GM21526 (cell line): ENCODE data around the gene SQSTM1.
"Not testable (repeated sequence)": the region's sequence is repeated elsewhere in the genome, so short reads cannot be mapped to it uniquely, and the experiment has no call there.

Experiments used
- ATAC-seq: cut with Tn5 transposase; IDR thresholded peaks from one replicate; pipeline ENCODE4 v1.9.1; 2021; ENCODE audit warnings: moderate library complexity; ENCODE audit not compliant: unreplicated experiment, low FRiP score

Gene SQSTM1

GRCh38 chr5:179870403-179870903 is 49.7 kb downstream of the SQSTM1 start:
- no peak for ATAC-seq

DNA sequence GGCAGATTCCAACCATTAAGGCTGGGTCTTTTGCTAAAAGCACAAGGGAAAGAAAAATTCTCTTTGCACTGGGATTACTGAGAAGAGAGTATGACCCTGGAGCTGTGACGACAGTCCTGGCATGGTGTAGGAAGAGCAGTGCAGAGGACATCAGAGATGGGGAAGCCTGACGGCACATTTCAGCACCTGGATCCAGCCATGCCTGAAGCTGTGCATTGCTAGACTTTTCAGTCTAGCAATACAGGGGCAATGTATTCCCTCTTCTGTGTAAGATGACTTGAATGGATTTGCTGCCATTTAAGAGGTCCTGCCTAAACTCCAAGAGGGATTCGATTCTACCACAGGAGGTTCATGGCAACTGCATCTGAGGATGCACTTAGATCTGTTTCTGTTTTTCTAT is 50.2 kb downstream of the SQSTM1 start:
- ATAC-seq, result no peak

GRCh38 chr5:179871533-179871932 is 50.8 kb downstream of the SQSTM1 start:
- ATAC-seq, result not testable (repeated sequence)

- ATAC-seq, result no peak
These were observed 51.5 kb downstream of the SQSTM1 start for GRCh38 chr5:179872055-179872827.

DNA sequence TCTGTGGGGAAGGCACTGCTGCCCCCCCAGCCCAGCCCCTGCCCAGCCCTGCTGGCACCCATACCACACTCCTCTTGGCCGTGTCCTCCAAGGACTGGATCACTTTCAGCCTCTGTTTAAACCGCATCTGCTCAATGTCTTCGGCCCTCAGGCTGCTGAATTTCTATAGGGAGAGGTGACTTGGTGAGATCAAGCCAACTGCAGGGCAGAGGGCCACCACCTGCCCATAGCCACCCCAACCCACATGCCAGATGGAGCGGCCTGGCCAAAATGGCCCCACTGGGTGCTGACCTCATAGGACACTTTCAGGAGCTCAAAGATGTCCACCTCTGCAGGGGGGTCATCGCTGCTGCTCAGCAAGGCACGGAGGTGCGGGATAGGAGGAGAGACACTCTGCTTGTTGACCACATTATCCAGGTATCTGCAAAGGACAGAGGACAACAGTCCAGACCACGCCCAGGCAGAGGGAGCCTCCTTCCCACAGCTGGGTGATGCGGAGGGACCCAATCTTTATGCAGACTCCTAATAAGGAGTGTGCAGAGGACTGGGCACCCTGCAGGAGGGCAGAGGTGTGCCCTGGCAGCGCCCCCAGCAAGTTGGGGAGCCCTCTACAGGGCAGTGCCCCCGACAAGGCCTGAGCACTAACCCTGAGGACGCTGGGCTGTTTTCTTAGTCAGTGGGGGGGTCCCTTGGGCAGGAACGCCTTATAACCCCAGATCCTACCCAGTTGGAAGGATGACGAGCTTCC is 52.3 kb downstream of the SQSTM1 start:
- no peak for ATAC-seq

DNA sequence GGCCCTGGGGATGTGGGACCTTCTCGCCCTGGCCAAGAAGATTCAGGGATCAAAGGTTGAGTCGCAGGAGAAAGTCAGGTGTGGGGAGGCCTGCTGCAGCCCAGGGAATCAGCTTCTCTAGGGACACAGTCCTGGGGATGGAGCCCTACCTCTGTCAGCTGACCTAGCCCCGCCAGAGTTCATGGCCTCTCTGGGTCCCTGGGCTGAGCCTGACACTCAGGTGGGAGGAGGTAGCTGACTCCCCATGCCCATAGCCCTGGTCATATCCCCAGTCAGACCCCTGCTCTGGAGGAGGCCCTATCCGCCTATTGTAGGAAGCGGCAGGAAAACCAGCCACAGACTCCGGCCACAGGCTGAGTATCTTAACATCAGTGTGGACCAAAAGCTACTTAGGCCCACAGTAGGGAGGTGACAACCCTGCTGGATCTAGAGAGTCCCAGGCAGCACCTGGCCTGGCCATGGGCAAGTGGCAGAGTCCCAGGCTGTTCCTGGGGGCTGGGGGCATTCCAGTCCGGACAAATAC is 52.9 kb downstream of the SQSTM1 start:
- ATAC-seq, result no peak

- no peak for ATAC-seq
These were observed 53.4 kb downstream of the SQSTM1 start for GRCh38 chr5:179874136-179874535.

- ATAC-seq, result no peak
These were observed 54.0 kb downstream of the SQSTM1 start for GRCh38 chr5:179874536-179875292.

DNA sequence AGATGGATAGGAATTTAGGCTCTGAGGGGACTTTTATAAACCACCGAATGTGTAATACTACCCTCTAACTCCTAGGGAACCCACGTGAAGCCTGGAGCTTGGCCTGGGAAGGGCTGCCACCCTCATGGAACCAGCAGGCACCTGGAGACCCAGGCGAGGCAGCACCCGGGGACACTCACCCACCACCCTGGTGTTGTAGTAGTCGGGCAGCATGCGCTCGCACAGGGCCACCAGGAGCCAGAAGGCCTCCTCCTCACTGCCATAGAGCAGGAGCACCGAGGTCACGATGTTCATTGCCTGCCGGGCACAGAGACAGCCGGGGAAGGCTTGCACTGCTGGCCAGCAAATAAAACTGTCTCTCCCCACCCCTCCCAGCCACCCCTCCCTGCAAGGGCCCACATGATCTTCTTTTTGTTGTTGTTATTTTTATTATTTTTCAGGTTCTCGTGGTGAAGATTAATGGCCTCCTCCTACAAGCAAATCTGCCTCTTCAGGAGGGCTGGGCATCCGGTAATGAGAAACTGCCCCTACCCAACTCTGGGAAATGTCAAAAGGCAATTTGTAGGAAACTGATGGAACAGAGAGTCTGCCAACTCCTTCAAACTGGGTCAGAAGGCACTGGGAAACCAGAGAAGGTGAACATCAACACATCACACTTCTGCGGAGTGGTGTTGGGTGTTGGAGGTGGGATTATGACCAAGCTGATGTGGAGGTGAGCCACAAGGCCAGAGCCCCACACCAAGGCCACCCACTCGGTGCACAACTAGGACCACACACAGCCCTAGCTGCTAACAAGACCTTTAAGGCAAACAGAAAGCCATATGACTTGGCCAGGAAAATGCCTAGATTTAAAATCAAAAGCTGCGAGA is 55.3 kb downstream of the SQSTM1 start:
- no peak for ATAC-seq

DNA sequence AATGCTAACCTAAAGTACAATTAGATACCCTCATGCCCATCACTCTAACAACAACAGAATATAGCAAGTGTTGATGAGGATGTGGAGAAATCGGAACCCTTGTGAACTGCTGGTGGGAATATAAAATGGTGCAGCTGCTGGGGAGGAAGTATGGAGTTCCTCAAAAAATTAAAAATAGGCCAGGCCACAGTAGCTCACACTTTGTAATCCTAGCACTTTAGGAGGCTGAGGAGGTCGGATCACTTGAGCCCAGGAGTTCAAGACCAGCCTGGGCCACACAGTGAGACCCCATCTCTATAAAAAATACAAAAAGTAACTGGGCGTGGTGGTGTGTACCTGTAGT is 55.9 kb downstream of the SQSTM1 start:
- no peak for ATAC-seq

GRCh38 chr5:179878222-179879002 is 57.7 kb downstream of the SQSTM1 start:
- ATAC-seq, result no peak

DNA sequence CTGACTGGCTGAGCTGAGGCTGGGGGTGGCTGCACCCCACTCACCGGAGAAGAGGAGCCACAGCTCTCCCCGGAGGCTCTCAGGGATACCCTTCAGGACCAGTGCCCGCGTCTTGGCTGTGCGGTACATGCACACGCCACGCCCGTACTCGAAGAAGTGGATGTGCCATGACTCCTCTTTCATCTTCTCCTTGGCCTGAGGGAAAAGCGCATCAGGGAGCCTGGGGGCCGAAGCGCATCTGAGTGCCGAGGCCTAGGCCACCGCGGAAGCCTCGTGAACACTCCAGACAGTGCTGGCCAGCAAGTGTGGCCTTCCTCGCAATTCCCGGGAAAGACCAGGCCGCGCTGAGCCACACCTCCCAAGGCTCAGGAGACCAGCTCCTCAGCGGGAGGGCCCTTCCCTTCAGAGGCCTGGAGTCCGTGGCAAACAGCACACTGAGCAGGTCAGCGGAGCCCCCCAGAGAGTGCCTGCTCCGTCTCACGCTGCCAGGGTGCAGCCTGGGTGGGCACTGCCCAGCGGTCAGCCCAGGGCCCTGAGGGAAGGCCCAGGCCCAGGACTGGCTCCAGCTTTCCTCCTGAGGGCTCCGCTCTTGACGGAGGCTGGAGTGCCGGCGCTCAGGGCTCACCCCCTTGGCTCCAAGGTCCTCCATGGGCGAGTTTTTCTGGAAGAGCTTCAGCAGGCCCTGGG is 58.4 kb downstream of the SQSTM1 start:
- no peak for ATAC-seq

- ATAC-seq, result no peak
These were observed 58.9 kb downstream of the SQSTM1 start for GRCh38 chr5:179879690-179880010.

DNA sequence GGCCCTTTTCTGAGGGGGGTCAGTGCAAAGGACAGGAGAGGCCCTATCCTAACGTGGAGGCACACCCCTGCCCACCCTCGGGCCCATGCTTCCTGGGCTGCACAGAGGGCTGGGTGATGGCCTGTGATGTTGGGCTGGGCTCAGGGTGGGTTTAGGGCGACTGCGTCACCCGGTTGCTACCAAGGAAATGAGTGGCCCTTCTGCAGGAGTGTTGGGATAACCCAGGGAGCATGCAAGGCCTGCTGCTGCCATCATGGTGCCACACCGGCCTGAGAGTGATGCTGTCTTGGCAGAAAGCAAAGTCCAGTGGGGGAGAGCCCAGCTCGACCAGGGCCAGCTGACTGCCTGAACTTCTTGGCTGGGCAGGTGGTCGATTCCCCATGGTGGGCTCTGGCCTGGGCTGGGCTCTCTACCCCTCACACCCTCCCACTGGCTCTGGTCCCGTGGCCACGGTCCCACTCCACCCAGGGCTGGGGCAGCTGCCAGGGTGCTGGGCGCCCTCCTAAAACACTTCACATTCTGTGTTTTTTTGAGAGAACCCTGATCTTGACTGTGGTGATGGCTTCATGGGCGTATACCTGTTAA is 59.5 kb downstream of the SQSTM1 start:
- ATAC-seq, result no peak

GRCh38 chr5:179880848-179881590 is 60.3 kb downstream of the SQSTM1 start:
- no peak for ATAC-seq

DNA sequence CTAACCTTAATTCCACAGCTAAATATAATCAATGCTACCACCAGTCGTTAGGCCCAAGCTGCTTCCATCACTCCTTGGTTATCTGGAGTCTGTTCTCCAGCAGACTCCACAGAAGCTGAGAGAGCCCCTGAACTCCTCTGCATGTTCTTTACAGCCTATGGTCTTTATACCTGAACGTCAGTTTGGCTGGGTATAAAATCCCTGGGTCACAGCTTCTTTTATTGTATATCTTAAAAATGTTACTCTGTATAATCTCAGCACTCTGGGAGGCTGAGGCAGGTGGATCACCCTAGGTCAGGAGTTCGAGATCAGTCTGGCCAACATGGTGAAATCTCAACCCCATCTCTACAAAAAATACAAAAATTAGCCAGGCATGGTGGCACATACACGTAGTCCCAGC is 61.6 kb downstream of the SQSTM1 start:
- no peak for ATAC-seq

GRCh38 chr5:179883163-179883562 is 62.5 kb downstream of the SQSTM1 start:
- ATAC-seq, result no peak
